NCI-H82 (cell line): ENCODE measurements around the gene TCIRG1.

Source experiments
- DNase-seq: peaks from one replicate; lab custom pipeline; 2025; lab: John Stamatoyannopoulos, UW

TCIRG1 gene

DNA sequence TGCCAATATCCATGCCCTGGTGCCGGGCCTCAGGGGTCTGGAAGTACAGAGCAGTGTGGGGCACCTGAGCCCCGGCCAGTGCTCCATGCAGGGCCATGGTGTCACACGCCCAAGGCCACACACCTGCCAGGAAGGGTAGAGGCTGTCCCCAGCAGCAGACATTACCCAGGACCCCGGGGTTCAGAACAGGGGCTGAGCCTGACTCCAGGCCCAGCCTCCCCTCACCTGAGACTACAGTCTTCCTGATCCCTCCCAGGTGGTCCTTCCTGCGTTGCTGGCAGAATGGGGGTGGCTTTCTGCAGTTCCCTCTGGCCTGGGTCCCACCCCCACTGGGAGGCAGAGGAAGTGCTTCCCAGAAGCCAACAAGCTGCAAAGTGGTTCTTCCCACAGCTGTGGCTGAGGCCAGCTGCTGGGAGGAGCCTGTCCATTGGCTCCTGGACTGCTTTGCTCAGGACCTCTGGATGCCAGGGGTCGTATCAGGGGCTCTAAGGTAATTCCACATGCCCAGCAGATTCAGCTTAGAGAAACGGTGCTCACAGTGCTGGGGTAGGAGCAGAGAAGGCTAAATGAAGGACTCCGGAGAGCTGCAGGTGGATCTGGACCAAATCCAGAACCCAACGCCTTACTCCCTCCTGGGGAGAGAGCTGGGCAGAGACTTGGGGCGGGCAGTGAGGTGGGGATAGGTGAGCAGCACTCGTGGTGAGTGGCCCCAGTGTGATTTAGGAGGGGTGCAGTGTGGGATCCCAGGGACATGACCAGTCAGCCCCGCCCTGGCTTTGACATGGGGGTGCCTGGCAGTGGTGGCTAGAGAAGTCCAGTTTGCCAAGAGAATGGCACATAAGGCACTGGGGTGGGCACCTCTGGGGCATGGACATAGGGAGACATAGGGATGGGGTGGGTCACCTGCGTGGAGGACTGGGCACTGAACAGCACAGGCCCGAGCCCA, 12.6 kb downstream of the TCIRG1 start:
- DNase-seq = no peak

DNA sequence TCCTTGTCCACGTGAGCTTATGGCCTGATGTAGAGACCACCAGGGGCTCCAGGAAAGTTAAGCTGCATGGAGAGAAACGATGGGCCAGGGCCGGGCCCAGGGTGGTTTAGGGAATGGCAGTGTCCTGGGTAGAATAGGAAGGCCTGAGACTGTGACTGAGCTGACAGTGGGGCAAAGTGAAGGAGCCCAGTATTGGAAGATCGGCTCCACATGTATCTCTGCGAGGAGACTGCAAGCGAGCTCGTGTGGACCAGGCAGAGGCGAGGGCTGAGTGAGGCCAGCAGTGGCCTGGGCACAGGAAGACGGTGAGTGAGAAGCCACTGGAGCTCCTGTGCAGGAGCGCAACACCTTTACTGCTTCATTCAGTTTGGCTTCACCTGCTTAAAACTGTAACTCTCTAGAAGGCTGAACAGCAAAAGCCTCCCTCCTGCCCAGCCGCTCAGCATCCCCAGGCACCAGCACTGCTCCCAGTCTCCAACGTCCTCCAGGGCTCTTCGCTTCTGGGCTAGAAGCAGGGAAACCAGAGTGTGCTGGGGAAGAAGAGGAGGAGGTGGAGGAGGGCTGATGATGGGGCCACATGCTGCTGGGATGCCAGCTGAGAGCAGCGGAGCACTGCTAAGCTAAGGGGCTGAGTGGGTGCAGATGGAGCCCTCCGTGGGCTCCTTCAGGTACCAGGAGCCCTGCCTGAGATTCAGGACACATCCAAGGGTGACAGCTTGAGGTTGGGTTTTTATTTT, 13.5 kb downstream of the TCIRG1 start:
- no peak for DNase-seq

DNA sequence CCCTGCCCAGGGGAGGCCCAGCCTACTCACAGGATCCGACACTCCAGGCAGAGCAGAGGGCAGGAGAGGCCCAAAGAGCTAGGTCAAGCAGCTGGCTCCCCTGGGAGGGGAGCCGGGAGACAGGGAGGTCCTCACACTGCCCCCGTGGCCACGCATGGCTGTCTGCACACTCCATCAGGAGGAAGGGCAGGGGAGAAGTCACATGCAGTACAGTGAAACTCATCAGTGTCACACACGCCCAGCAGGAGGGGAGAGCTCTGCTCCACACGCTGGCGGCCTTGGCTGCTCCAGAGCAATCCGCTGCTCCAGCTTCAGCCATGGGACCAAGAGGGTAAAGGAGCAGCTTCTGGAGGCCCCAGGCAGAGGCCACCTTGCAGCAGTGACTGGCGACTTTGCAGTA, 14.3 kb downstream of the TCIRG1 start:
- no peak for DNase-seq

DNA sequence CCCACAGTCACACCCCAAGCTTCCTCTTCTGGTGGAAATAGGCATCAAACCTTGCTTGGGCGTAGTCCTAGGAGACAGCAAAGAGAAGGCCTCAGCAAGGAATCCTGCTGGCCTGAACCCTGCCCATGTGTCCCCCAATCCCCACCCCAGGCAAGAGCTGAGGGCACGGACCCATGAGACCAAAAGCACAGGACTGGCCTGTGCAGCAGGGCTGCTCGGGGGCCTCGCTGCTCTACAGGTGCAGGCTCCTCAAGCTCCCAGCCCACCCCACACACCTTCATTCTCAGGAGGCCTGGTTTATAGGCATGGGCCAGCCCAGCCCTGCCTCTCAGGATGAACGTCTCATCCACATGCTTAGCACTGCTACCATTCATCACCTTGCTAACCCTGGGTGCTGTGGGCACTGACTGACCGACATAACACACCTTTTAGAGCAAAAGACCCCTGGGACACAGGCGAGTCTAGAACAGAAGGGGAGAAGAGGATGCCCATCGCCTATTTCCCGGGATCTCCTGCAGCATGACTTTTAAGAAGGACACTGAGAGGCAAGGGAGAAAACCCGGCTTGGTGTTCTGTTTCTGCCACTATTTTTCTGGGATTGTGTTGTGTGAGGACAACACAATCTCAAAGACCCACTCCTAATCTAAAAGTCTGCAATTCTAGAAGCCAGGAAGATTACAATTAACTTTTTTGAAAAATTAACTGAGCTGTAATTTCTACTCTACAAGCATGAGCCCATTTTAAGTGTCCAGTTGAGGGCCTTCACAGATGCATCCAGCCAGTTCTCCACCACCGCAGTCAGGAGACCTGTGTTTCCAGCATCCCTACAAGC, 15.4 kb downstream of the TCIRG1 start:
- no peak for DNase-seq

DNA sequence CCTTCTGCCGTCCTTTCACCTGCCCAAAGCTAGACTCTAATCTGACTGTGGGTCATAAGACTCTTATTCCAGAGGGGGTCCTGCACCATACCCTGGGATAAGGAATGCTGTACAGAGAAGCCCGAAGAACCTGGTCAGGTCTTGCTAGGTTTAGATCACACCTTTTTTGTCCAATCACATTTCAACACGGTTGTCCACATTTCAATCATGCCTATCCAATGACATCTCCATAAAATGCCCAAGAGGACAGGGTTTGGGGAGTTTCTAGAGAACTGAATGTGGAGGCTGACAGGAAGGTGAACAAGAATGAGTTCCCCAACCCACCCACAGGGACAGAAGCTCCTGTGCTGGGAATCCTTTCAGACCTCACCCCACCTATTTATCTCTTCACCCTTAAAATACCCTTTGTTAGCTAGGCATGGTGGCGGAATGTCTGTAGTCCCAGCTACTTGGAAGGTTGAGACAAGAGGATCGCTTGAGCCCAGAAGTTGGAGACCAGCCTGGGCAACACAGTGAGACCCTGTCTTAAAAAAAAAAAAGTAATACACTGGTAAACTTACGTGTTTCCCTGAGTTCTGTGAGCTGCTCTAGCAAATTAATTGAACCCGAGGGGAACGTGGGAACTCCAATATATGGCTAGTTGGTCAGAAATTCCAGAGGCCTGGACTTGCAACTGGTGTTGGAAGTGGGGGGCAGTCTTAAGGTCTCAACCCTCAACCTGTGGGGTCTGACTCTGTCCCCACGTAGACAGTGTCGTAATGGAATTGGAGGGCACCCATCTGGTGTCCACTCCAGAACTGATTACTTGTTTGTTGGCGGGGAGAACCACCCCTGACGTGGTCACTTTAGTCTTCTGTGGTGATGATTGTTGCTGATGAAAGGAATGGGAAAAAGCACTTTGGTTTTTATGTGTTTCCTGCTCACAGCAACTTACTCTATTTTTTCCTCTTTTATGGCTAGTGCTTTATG, 17.8 kb downstream of the TCIRG1 start:
- no peak for DNase-seq

DNA sequence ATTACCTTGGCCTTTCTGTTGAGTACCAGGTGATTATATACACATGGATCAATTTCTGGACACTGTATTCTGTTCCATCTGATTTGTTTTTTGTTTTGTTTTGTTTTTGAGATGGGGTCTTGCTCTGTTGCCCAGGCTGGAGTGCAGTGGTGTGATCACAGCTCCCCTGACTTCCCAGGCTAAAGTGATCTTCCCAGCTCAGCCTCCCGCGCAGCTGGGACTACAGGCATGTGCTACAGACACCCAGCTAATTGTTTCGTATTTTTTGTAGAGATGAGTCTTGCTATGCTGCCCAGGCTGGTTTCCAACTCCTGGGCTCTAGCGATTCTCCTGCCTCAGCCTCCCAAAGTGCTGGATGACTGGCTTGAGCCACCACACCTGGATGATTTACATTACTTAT, 19.0 kb downstream of the TCIRG1 start:
- no peak for DNase-seq

DNA sequence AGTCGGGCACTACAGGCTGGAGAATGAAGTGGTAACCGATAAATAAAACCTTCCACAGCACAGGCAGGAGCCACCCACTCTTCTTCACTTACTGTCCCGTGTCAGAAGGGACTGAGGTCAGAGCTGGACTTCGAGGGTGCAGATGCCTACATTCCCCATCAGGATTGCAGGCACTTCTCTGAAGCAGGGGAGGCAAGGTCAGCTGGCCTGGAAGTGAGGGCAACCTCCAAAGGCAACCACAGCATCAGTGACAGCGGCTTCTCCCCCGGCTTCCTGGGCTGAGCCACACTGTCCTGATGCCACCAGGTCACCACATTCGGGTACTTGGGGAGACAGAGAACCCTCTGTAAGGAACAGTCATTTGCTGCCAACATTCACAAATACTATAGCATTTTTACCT, 22.7 kb downstream of the TCIRG1 start:
- no peak for DNase-seq

DNA sequence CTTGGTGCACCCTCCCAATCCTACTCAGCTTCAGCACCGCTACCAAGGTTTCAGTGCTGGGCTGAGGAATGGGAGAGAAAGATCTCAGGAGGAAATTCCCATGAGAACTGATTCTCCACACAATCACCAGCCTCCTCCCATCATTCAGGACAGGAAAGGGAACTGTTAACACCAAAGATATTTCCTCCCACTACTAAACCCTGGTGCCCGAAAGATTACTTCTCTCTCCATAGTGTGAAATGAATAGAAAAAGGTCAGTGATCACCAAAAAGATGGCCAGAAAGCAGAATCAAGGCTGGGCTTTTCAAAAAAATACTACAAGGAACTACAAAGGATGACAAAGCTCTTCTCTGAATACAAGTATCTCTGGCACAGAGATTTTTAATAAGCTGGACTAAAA, 26.1 kb downstream of the TCIRG1 start:
- no peak for DNase-seq

DNA sequence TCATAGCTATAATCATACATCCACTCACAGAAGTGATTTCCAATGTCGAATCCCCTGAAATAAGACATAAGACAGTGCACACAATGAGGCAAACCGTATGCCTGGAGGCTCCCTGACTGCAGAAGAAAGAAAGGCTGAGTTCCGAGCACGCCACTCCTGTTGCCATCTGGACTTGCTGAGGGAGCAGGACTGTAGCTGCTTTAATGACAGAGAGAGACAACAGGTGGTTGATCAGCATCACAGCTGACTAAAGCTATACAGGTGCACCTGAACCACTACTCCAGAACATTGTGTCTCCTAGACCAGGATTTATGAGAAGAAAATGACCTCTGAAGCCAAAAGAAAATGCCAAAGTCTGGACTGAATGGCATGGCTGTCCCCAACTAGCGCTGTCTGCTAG, 27.0 kb downstream of the TCIRG1 start:
- DNase-seq = no peak

DNA sequence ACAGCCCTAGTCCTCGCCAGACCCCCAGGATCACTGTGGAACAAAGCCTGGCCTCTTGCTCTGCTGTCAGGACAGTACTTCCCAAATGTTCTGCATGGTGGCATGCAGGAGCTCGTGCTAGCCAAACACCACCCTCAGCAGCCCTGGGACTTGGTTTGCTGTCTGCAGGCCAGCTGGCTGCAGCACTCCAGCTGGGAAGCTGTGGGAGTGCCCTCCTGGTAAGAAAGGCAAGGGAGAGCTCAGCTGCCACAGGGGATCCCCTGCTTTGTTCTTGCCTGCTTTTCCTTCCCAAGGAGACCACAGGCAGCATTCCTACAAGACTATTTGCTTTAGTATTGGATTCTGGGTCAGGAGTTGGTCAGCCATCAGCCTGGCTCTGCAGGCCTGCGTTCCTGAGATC, 27.9 kb downstream of the TCIRG1 start:
- DNase-seq = no peak

DNA sequence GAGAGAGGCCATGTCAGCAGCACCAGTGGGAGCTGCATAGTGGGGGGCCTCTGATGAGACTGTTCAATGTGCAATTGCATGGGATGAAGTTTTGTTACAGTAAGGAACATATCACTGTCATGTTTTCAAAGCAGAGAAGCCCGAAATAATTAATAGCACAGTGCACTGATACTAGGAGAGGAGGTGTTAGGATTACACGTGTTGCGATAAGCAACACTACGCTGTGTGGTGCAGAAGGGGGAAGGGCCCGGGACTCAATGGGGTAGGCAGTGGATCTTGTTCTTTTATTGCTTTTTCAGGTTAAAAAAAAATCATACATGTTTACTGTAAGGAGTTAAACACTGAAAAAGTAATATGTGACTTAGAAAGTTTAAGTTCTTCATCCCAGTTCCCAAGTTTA, 29.2 kb downstream of the TCIRG1 start:
- no peak for DNase-seq

DNA sequence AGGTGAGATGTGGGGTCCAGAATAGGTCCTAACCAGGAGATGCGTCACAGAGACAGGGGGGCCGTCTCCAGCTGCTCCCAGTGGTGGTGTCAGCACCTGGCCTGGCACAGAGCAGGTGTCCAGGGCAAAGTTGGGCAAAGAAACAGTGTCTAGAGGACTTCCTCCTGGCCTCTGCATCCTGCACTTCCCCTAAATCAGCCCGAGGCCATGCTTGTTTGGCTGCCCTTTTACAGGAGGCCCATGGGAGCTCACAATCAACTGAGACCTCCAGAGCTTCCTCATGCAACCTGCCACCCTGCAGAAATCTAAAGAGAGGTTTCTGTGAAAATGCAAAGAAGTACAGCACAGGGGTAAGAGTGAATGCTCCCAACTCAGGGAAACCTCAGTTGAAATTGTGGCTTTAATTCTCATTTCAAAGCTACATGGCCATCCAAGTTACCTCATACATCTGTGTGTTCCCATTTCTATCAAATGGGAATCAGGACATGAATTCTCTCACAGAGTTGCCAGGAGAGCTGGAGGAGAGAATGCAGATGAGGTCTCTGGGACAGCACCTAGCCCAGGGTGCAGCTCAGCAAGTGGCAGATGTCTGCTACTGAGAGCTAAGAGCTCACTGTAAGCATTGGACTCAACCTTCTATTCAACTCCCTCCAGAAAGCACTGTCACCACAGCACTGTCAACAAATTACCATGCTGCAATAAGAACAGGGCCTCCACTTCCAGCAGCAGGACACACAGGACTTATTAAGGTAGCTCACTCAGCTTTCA, 32.6 kb downstream of the TCIRG1 start:
- DNase-seq = no peak

DNA sequence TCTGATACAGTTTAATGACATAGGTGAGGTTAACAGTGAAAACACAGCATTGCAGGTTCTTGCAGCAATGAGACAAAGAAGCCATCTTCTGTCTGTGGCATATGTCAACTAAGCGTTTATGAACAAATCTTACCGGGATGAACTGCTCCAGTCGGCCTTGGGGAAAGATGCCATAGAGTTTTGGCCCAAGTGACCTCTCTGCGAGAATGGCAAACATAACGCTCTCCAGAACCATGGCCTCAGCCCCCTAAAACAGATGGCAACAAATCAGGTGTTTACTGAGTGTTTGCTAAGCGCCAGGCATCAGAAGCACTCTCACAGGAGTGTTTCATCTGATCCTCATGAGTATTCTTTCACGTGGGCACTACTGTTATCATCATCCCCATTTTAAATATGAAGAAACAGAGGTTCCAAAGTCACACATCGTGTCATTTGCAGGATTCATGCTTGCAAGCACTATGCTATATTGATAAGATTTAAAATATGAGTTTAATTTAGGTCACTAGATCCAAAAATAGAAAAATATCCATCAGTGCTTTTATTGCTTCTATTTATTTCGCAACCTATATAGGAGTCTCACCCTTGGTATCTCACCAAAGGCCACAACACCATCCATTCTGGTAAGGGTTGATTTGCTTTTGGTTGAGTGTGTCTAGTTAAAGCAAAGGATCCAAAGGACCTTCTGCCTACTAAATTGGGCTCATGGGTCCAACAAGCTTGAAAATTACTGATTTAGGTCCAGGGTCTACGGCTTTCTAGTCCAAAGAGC, 35.9 kb downstream of the TCIRG1 start:
- DNase-seq = no peak

DNA sequence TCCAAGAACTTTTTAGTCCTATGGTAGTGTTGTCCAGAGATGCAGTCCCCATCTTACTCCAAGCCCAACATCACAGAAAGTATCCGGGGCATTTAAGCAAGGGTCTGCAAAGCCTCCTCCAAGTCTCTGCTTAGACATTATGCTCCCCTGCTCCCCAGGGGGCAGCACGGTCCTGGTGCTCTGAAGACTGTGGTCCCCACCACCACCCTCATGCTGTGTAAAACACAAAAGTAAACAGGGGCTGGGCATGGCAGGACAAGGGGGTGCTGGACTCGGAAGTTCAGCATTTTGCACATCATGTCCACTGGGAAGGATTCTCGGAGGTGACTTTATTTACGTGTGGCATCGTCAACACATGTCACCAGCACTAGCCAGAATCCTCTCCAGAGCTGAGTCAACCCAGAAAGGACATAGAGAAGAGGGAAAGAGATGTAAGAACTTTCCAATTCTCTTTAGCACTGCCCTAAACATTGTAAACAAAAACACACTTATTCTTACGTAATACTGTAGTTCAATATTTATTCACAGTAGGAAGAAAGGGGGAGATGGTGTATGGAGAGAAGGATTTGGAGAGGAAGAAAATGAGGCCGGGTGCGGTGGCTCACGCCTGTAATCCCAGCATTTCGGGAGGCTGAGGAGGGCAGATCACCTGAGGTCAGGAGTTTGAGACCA, 37.7 kb downstream of the TCIRG1 start:
- peak; percentile 12 for DNase-seq

DNA sequence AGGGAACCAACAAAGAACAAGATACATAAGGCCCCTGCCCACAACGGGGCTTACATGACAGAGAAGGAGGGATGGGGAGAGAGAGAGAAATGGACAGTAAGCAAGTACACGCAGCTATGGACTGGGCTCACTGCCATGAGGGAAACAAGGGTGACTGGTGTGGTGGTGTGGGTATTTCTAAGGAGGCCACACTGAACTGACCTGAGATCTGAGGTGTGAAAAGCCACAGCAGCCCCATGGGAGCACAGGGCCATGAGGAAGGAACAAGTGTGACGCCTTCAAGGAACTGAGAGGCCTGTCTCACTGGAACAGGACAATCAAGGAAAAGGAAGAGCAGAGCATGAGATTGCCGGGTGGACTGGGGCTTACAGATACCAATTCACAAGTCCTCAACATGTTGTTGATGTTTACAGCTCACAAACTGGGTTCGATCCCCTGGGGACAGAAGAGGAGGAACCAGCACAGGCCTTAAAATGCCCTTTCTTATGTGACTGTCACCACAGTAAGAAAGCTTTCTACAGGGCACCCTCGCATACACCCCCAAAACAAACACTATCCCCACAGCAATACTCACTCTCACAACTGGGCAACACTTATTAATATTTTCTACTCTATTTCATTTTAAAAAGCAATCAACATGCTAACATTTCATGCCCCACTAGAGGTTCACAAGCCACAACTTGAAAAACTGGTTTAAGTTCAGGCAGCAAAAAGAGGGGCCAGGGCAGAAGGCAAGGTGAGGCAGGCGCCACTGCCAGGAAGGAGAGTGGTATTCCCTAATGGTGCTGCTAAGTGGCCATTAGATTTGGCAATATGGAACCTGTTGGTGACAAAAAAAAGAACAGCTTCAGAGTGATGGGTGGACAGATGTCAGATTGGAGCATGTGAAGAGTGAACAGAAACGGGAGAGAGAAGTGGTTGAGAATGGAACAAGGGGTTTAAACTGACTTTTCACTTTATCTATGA, 39.1 kb downstream of the TCIRG1 start:
- DNase-seq = no peak

DNA sequence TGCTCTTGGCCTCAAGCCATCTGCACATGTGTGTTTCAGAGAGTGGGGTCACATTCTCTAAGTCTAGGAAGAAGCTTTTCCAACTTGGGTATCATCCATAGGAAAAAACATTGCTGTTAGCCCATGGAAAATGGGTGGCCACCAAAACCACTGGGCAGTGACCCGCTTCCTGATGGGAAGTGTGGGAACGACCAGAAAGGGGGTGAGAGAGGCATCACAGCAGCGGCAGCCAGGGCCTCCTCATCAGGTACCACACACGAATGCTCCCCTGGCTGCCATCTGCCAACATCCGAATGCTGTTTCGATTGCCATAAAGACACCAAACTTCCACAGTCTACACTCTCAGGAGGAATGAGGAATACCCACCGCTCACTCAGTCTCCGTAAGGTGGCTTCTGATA, 42.0 kb downstream of the TCIRG1 start:
- DNase-seq = no peak

DNA sequence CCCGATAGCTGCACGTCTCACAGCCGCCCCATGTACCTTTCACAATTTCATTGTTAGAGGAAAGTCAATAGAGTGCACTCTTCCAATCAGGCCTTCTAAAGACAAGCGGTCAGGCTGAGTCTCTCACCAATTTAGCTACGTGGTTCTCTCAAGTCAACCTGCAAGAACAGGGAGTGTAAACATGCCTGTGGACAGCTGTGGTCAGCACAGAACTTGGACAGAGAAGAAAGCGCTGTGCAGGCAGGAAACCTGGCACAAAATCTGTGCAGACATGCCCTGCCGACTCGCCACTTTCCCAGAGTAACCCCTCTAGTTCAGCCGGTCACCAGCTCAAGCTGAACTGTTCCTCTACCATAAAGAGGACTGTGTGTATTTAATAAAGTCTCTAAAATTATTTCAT, 42.9 kb downstream of the TCIRG1 start:
- DNase-seq = no peak

DNA sequence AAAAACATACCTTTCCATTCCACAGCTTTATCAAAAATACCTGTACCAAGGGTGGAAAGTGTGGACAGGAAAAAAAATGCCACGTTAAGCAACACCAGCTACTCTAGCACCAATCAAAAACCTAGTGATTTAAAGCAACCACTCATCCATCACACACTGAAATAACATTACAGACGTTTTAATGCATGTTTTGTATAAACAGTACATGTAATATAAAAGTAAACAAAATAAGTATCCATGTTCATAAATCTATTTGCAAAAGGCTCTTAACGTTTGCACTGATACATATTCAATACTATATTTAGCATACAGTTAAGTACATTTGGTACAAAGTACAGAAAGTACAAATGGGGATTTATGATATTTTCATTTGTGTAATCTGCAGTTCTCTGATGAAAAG, 43.7 kb downstream of the TCIRG1 start:
- DNase-seq = no peak
